ENCODE measurements around the gene BCL6. TPM values are rescaled to one million over a fixed set of nuclear protein-coding genes. Genes with fewer than 3 reads are reported as not detected.

BCL6 gene
- total RNA-seq, 1 donor from 2014 or later = 123 TPM

DNA sequence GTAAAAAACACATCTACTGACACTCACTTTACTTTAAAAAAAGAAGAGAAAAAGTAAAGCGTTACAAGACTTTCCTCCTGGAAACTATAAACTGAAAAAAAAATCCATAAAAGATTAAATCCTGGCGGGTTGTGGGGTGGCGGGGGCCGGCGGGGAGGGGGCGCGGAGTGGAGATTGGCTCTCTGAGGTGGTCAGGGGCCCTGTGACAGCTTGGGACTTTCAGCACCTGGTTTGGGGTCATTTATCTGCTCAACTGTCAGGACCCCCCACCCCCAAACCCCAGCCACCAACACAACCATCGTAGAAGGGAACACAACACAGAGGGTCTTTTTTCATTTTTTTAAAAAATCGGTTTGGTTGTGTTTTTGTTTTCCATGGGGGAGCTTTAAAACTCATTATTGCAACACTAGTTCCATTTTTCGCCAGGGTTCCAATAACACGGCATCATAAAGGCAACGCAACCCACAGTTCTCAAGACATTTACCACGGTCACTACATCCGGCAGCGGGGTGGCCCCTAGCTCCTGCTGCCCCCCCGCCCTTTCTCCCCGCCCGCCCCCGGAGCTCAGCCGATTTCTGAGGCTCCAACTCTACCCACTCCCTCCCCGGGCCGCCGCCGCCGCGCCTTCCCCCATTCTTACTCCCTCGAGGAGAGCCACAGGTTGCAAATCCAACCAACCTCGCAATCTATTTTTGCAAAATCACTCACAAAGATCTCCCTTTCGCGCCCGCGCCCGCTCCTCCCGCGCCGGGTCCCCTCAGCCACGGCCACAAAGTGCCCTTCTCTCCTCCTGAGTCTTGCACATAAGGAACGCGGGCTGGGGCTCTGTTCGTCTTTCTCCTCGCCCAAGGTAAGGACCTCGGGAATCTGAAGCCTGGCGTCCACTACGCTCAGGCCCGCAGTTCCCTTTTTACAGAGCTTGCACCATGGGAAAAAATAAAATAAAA is 1.8 kb downstream of the BCL6 start:
- H3K36me3 ChIP-seq = no peaks in the 10 kb centered on the region
- peak; percentile 86 for DNase-seq
- no peaks in the 10 kb centered on the region for H3K9me3 ChIP-seq
- ATAC-seq = peak; percentile 4 to 8
- H3K4me1 ChIP-seq = peaks cover 56% of the 10 kb centered on the region
- peak overlapping the region; percentile 99 for H3K27ac ChIP-seq
- H3K27me3 ChIP-seq (ENCODE audit: low read depth) = no peaks in the 10 kb centered on the region
- TF ChIP-seq, protein P1, sequence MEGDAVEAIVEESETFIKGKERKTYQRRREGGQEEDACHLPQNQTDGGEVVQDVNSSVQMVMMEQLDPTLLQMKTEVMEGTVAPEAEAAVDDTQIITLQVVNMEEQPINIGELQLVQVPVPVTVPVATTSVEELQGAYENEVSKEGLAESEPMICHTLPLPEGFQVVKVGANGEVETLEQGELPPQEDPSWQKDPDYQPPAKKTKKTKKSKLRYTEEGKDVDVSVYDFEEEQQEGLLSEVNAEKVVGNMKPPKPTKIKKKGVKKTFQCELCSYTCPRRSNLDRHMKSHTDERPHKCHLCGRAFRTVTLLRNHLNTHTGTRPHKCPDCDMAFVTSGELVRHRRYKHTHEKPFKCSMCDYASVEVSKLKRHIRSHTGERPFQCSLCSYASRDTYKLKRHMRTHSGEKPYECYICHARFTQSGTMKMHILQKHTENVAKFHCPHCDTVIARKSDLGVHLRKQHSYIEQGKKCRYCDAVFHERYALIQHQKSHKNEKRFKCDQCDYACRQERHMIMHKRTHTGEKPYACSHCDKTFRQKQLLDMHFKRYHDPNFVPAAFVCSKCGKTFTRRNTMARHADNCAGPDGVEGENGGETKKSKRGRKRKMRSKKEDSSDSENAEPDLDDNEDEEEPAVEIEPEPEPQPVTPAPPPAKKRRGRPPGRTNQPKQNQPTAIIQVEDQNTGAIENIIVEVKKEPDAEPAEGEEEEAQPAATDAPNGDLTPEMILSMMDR (IDR thresholded peaks at IDR 0.05) = no peak
- intact Hi-C loops (cut with DNase I) = no loop called here
- peak overlapping the region; percentile 69 for H3K4me3 ChIP-seq

GRCh38 chr3:187742351-187743171 is 2.7 kb downstream of the BCL6 start:
- H3K27me3 ChIP-seq (ENCODE audit: low read depth) = no peaks in the 10 kb centered on the region
- ATAC-seq = no peak
- H3K4me1 ChIP-seq = peaks cover 47% of the 10 kb centered on the region
- peak; percentile 46 for DNase-seq
- peak overlapping the region; percentile 69 for H3K4me3 ChIP-seq
- H3K27ac ChIP-seq = peak overlapping the region; percentile 99
- H3K9me3 ChIP-seq = no peaks in the 10 kb centered on the region
- TF ChIP-seq, protein P1 (IDR thresholded peaks at IDR 0.05) = no peak
- H3K36me3 ChIP-seq = no peaks in the 10 kb centered on the region
- intact Hi-C loops (cut with DNase I) = no loop called here

DNA sequence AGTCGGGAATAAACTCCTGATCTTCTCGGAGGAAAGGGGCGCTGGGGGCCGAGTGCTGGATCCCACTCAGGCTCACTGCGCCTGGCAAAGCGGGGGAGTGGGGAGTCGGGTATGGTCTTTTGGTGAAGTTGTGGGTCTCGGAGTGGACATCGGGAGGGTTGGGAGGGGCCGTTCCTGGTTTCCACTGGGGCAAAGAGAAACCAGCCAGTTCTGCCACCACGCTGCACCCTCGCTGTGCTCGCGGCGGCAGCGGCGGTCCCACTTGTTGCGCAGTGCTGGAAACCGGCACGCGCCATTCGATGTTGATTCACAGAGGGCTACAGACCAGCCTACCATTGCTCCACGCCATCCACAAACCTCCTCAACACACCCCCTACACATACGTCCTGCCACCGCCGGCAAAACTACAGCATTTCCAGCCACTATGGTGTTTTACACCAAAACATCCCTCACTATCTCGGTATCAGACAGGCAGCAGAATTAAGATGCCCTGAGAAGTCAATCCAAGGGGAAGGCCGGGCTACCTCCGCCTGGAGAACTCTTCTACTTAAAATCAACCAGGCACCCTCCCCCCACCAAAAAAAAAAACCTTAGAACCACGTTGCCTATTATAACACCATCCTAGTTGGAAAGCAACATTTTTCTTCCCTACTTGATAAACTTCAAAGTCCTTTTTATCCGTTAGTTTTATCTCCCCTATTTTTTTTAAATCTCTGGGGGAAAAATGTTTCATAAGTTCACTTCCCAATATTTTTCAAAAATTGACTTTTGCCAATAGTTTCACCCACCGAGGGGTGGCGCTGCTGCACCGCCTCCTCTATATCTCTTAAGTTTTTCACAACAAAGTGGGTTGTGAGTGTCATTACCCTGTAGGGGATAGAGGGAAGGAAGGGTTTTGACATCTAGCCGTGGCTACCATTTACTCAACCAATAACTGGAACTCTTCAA is 3.6 kb downstream of the BCL6 start:
- intact Hi-C loops (cut with DNase I) = no loop called here
- DNase-seq (peak; percentile 87), ATAC-seq (peak; percentile 23 to 31)
- Histone ChIP-seq H3K36me3 (no peaks in the 10 kb centered on the region), H3K27me3 (ENCODE audit: low read depth) (no peaks in the 10 kb centered on the region), H3K4me3 (peak overlapping the region; percentile 69), H3K27ac (peak overlapping the region; percentile 99), H3K4me1 (peaks cover 47% of the 10 kb centered on the region), H3K9me3 (no peaks in the 10 kb centered on the region)
- TF ChIP-seq, protein P1 (IDR thresholded peaks at IDR 0.05) = peak; percentile 88

DNA sequence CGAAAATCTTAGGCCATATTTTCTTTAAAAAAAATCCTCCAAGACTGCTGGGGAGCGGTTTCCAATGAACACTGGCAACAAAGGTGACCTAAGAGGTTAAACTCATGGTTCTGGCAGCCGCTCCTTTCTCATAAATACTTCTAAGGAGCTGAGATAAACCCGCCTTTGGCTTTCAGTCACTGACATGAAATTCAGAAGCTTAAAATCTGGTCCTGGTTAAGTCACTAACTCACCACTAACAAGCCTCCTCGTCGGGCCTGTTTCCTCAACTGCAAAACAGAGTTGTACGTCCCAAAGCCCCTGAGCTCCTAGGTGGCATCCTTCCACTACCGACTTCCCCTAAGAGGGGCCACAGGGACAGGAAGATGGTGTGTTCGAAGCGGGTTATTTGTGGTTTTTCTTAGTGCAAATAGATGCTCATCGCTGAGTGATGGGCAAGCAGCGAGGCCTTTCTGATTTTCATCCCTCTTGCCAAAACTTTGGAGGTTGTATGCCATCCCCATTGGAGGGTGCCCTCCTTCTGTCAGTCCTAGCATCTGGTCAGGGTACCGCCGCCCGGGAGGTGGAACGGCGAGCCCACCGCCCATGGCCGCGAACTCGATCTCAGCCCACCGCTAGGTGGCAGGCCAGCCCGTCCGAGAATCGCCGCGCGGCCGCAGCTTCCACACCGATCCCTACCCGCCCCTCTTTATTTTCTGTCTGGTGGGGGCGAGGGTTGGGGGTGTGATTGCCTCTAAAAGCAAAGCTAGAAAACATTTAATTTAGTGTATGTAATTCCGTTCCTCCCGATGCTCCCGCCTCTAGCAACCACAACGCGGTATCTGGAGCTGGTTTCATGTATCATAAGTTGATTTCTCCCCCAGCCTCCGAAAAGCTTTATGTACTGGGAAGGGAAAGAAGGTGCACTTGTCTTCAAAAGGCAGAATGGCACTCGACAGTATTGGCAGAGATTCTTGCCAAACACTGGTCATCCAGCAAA is 4.6 kb downstream of the BCL6 start:
- Histone ChIP-seq H3K36me3 (no peaks in the 10 kb centered on the region), H3K4me1 (peaks cover 55% of the 10 kb centered on the region), H3K4me3 (peak overlapping the region; percentile 69), H3K27me3 (ENCODE audit: low read depth) (no peaks in the 10 kb centered on the region), H3K27ac (peak overlapping the region; percentile 99), H3K9me3 (no peaks in the 10 kb centered on the region)
- DNase-seq (peak; percentile 83), ATAC-seq (peak; percentile 25 to 33)
- TF ChIP-seq, protein P1 (IDR thresholded peaks at IDR 0.05) = peak; percentile 94
- intact Hi-C loops (cut with DNase I) = no loop called here
